ENCODE data around the gene MLST8. TPM values are rescaled to one million over a fixed set of nuclear protein-coding genes. Genes with fewer than 3 reads are reported as not detected.

Gene MLST8
- total RNA-seq, 2 donors from 2014 or later = 31.2 to 68.9 TPM

DNA sequence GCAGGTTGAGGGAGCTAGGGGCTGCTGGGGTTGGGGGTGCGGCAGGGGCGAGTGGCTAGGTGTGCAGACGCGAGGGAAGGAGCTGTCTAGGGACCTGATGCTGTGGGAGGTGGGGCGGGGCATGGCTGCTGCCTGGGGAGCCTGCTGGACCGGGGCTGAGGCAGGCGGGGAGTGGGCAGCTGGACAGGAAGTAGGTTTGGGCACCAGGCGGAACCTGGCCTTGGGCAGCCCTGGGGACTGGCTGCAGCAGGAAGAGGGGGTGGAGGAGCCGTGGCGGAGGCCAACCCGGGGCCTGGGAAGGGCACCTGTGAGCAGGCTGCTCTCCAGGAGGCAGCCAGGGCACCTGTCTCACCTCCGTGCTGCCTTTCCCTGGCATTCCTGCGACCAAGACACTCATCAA is 25.1 kb downstream of the MLST8 start:
- no peak overlapping the region for H3K4me3 Mint-ChIP-seq
- no peak overlapping the region for H3K27ac Mint-ChIP-seq
- DNase-seq (ENCODE audit: low spot score) = no peak
- H3K4me1 Mint-ChIP-seq (ENCODE audit: low read depth in 2 of 2) = peaks cover 5 to 8% of the 10 kb centered on the region in 2 donors
- H3K36me3 Mint-ChIP-seq = no peaks in the 10 kb centered on the region
- no peaks in the 10 kb centered on the region for H3K9me3 Mint-ChIP-seq
- no peak for ATAC-seq
- H3K27me3 Mint-ChIP-seq = peaks cover 0 to 1% of the 10 kb centered on the region in 2 donors

DNA sequence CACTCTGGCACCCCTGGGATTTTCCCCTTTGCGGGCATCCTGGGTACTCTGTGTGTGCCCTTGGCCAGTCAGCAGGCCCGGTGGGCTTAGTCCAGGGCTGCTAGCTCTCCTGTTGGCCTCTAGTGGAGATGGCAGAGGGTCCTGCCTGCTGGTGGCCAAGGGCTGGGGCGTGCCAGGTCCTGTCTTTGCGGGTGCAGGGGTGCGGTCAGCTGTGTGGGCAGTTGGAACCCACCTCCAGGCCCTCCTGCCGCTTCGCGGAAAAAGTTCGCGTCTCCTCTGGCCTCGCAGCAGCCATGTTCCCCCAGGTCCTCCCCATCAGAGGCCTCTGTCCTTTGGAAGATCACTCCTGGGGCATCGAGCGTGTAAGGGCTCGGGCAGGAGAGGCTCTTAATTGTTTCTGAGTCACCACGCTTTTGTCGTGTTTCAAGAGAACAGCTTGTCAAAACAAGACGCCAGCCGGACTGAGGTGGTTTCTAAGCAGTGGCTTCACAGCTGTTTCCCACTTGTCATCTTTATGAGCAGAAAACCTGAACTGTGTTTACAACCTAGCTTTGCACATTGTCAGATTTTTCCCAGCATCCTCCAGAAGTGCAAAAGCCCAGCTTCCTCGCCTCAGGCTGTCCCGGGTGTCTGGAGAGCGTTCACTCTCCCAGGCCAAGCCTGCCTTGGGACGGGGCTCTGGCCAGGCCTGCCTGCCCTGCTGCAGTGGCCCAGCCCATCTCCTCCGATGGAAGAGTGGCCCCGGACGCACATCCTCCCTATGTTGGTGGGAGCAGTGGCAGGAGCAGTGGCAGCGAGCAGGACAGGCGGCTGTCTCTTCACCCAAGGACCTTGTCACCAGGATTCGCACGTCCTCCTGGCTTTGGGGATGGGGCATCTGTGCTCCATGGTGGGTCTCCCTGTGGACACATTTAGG is 26.0 kb downstream of the MLST8 start:
- Mint-ChIP-seq H3K27ac (no peak overlapping the region), H3K4me1 (ENCODE audit: low read depth in 2 of 2) (peaks cover under 1 to 4% of the 10 kb centered on the region in 2 donors), H3K36me3 (no peaks in the 10 kb centered on the region), H3K27me3 (peaks cover 0 to 2% of the 10 kb centered on the region in 2 donors), H3K9me3 (no peaks in the 10 kb centered on the region), H3K4me3 (no peak overlapping the region)
- ATAC-seq = no peak
- no peak for DNase-seq (ENCODE audit: low spot score)

DNA sequence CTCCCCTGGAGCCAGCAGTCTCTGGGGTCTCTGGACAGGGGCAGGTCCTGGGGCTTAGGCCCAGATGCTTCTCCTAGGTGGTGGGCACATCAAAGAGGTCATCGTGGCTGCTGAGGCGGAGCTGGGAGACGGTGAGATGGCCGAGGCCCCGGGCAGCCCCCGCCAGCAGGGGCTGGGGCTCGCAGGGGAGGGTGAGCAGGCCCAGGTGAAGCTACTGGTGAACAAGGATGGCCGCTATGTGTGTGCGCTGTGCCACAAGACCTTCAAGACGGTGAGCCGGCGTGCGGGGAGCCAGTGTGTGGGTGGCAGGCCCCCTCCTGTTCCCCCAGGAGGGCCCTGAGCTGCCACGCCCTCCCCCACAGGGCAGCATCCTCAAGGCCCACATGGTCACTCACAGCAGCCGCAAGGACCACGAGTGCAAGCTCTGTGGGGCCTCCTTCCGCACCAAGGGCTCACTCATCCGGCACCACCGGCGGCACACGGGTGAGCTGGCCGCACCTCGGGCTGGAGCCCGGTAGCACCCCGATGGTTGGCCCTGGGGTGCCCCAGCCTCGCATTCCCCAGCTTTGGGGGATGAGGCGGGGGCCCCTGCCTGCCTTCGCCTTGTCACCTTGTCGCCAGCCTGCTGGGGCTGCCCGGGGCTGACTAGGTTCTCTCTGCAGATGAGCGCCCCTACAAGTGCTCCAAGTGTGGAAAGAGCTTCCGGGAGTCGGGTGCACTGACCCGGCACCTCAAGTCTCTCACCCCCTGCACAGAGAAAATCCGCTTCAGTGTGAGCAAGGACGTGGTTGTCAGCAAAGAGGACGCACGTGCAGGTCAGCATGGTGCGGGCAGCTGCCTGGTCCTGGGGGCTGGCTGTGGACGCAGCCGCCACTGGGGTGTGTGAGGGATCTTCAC is 27.1 kb downstream of the MLST8 start:
- H3K9me3 Mint-ChIP-seq = no peaks in the 10 kb centered on the region
- H3K27me3 Mint-ChIP-seq = peaks cover 0 to 2% of the 10 kb centered on the region in 2 donors
- DNase-seq (ENCODE audit: low spot score) (no peak), ATAC-seq (no peak)
- no peaks in the 10 kb centered on the region for H3K36me3 Mint-ChIP-seq
- H3K4me3 Mint-ChIP-seq = no peak overlapping the region
- H3K4me1 Mint-ChIP-seq (ENCODE audit: low read depth in 2 of 2) = no peaks in the 10 kb centered on the region
- H3K27ac Mint-ChIP-seq = no peak overlapping the region

DNA sequence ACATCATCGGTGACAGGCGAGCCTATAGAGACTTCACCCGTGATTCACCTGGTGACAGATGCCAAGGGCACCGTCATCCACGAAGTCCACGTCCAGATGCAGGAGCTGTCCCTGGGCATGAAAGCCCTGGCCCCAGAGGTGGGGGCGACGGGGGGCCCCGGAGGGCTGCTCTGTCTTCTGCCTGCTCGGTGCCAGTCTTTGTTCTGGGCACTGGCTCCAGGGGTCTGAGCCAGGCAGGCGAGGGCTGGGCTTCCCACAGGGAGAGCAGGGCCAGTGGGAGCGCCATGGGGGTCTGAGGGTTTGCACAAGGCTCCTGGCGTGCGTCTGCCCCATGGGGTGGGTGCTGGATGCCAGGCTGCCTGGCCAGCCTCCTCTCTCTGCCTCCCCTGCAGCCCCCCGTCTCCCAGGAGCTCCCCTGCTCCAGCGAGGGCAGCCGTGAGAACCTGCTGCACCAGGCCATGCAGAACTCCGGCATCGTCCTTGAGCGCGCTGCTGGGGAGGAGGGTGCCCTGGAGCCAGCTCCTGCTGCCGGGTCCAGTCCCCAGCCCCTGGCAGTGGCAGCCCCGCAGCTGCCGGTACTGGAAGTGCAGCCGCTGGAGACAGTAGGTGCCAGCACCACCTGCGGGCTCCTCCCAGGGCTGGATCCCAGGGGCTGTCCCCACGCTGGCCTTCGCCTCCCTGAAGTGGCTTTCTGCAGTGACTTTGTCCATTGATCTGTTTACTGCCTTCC is 28.0 kb downstream of the MLST8 start:
- H3K27me3 Mint-ChIP-seq = peaks cover 0 to 2% of the 10 kb centered on the region in 2 donors
- H3K9me3 Mint-ChIP-seq = no peaks in the 10 kb centered on the region
- no peaks in the 10 kb centered on the region for H3K4me1 Mint-ChIP-seq (ENCODE audit: low read depth in 2 of 2)

DNA sequence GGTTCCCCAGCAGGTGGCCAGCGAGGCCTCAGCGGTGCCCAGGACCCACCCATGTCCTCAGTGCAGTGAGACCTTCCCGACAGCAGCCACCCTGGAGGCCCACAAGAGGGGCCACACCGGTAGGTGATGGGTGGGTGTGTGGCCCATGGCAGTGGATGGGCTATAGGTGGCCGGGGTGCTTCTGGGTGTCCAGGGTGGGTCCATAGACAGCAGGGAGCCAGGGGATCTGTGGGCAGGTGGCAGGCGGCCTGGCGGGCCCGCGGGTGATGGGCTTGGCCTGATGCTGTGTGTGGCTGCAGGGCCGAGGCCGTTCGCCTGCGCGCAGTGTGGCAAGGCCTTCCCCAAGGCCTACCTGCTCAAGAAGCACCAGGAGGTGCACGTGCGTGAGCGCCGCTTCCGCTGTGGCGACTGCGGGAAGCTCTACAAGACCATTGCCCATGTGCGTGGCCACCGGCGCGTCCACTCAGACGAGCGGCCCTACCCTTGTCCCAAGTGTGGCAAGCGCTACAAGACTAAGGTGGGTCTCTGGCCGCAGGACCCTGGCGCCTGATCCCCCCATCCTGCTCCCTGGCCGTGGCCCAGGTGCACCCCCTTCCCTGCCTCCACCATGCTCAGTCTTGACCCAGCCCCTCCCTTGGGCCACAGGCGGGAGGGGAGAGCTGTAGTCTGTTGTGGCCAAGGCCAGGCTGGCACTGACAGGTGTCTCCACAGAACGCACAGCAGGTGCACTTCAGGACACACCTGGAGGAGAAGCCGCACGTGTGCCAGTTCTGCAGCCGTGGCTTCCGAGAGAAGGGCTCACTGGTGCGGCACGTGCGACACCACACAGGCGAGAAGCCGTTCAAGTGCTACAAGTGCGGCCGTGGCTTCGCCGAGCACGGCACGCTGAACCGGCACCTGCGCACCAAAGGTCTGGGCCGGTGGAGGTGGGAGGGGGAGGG is 28.9 kb downstream of the MLST8 start:
- no peaks in the 10 kb centered on the region for H3K9me3 Mint-ChIP-seq
- no peak overlapping the region for H3K27ac Mint-ChIP-seq
- no peaks in the 10 kb centered on the region for H3K4me1 Mint-ChIP-seq (ENCODE audit: low read depth in 2 of 2)
- H3K4me3 Mint-ChIP-seq = no peak overlapping the region
- ATAC-seq (no peak), DNase-seq (ENCODE audit: low spot score) (no peak)
- H3K36me3 Mint-ChIP-seq = no peaks in the 10 kb centered on the region
- peaks cover 0 to 2% of the 10 kb centered on the region in 2 donors for H3K27me3 Mint-ChIP-seq

More for the DNA sequence above, 28.0 kb downstream of the MLST8 start:
- no peak overlapping the region for H3K4me3 Mint-ChIP-seq
- no peak for ATAC-seq
- H3K27ac Mint-ChIP-seq = no peak overlapping the region
- no peaks in the 10 kb centered on the region for H3K36me3 Mint-ChIP-seq
- DNase-seq (ENCODE audit: low spot score) = no peak

DNA sequence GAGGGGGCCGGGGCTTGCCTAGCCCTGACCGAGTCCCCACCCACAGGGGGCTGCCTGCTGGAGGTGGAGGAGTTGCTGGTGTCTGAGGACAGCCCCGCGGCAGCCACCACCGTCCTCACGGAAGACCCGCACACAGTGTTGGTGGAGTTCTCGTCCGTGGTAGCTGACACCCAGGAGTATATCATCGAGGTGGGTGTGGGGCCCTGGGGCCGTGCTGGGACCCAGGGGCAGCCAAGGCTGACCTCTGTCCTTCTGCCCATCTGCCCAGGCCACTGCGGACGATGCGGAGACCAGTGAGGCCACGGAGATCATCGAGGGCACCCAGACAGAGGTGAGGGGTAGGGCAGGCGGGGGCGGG is 29.5 kb downstream of the MLST8 start:
- Mint-ChIP-seq H3K4me1 (ENCODE audit: low read depth in 2 of 2) (no peaks in the 10 kb centered on the region), H3K4me3 (no peak overlapping the region), H3K36me3 (no peaks in the 10 kb centered on the region), H3K27ac (no peak overlapping the region), H3K27me3 (peaks cover 0 to 2% of the 10 kb centered on the region in 2 donors), H3K9me3 (no peaks in the 10 kb centered on the region)
- ATAC-seq (no peak), DNase-seq (ENCODE audit: low spot score) (no peak)

DNA sequence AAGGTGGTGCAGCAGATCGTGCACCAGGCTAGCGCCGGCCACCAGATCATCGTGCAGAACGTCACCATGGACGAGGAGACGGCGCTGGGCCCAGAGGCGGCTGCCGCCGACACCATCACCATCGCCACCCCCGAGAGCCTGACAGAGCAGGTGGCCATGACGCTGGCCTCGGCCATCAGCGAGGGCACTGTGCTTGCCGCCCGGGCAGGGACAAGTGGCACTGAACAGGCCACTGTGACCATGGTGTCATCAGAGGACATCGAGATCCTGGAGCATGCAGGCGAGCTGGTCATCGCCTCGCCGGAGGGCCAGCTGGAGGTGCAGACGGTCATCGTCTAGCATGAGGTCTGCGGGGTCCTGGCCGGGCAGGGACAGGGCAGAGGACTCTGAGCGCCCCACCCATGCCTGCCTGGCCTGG is 30.0 kb downstream of the MLST8 start:
- Mint-ChIP-seq H3K27ac (no peak overlapping the region), H3K4me3 (no peak overlapping the region), H3K27me3 (peaks cover 0 to 2% of the 10 kb centered on the region in 2 donors), H3K36me3 (no peaks in the 10 kb centered on the region), H3K9me3 (no peaks in the 10 kb centered on the region), H3K4me1 (ENCODE audit: low read depth in 2 of 2) (no peaks in the 10 kb centered on the region)
- no peak for DNase-seq (ENCODE audit: low spot score)
- no peak for ATAC-seq

DNA sequence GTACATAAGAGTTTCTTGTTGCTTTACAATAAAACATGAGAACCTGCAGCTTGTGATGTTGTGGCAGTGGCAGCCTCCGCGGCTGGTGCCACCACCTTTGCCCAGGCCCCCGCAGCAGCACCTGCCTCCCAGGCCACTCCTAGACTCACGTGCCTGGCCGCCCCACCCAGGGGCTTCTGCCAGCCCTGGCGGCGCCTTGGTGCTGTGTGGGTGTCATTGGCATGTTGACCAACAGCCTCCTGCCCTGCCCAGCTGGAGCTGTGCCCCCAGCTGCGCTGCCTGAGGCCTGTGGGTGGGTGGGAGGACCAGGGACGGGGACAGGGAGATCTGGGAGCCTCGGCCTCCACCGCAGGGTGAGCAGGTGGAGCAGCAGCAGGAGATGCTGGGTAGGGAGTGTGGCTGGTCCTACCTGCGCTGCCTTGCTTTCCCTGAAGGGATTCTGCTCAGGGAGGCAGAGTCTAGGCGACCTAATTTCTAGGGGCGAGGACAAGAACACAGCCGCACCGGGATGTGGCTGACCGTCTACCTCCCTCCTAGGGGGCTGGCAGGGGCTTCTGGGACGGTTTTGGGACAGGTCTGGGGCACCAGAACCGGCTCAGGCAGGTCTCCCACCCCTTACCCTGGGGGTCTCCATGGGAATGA is 30.6 kb downstream of the MLST8 start:
- Mint-ChIP-seq H3K27me3 (peaks cover 0 to 2% of the 10 kb centered on the region in 2 donors), H3K36me3 (no peaks in the 10 kb centered on the region), H3K4me3 (no peak overlapping the region), H3K4me1 (ENCODE audit: low read depth in 2 of 2) (no peaks in the 10 kb centered on the region), H3K9me3 (no peaks in the 10 kb centered on the region), H3K27ac (no peak overlapping the region)
- no peak for ATAC-seq
- DNase-seq (ENCODE audit: low spot score) = no peak

DNA sequence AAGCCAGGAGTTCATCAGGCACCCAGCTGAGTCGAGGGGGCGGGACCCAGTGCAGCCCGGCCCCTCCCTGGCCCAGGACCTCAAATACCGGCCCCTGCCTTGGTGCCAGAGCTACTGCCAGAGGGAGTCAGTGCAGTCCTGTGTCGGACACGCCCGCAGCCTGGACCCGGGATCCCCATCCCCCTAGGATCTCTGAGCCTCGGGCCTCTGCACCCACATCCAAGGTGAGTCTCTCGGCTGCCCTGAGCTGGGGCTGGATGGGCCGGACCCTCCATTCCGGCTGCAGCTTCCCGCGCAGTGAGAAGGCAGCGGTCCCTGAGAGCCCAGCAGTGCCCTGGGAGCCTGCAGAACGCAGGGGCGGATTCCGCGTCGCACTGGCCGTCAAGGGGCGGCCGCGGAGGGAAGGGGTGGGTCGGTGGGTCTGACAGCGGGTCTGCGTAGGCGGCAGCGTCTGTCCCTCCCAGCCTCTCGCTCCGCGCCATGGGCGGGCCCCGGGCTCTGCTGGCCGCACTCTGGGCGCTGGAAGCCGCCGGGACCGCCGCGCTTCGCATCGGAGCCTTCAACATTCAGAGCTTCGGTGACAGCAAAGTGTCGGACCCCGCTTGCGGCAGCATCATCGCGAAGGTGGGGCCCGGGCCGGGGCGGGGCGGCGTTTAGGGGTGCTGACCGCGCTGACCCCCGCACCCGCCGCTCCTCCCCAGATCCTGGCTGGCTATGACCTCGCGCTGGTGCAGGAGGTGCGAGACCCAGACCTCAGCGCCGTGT is 31.3 kb downstream of the MLST8 start, which contains the start of gene DNASE1L2:
DNASE1L2 (plus strand) TSS at position 108 of the 765 bp plus-strand sequence; CDS start at position 481, 373 bp downstream.
- H3K27me3 Mint-ChIP-seq = peaks cover 0 to 2% of the 10 kb centered on the region in 2 donors
- no peaks in the 10 kb centered on the region for H3K4me1 Mint-ChIP-seq (ENCODE audit: low read depth in 2 of 2)
- DNase-seq (ENCODE audit: low spot score) = no peak
- no peak for ATAC-seq
- H3K9me3 Mint-ChIP-seq = no peaks in the 10 kb centered on the region
- no peak within 1 kb of the TSS for H3K4me3 Mint-ChIP-seq
- no peak within 1 kb of the TSS for H3K27ac Mint-ChIP-seq
- H3K36me3 Mint-ChIP-seq = no peaks in the 10 kb centered on the region

DNA sequence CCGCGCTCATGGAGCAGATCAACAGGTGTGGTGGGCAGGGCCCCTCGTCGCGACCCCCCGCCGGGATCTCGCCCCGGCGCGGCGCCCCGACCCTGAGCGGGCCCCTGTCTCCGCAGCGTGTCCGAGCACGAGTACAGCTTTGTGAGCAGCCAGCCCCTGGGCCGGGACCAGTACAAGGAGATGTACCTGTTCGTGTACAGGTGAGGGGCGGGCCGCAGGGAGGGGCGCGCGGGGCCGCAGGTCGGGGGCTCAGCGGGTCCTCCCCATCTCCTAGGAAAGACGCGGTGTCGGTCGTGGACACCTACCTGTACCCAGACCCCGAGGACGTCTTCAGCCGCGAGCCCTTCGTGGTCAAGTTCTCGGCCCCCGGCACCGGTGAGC is 31.8 kb downstream of the MLST8 start:
- DNase-seq (ENCODE audit: low spot score) (no peak), ATAC-seq (no peak)
- Mint-ChIP-seq H3K36me3 (no peaks in the 10 kb centered on the region), H3K4me1 (ENCODE audit: low read depth in 2 of 2) (no peaks in the 10 kb centered on the region), H3K27me3 (peaks cover 0 to 2% of the 10 kb centered on the region in 2 donors), H3K4me3 (no peak overlapping the region), H3K27ac (no peak overlapping the region), H3K9me3 (no peaks in the 10 kb centered on the region)

DNA sequence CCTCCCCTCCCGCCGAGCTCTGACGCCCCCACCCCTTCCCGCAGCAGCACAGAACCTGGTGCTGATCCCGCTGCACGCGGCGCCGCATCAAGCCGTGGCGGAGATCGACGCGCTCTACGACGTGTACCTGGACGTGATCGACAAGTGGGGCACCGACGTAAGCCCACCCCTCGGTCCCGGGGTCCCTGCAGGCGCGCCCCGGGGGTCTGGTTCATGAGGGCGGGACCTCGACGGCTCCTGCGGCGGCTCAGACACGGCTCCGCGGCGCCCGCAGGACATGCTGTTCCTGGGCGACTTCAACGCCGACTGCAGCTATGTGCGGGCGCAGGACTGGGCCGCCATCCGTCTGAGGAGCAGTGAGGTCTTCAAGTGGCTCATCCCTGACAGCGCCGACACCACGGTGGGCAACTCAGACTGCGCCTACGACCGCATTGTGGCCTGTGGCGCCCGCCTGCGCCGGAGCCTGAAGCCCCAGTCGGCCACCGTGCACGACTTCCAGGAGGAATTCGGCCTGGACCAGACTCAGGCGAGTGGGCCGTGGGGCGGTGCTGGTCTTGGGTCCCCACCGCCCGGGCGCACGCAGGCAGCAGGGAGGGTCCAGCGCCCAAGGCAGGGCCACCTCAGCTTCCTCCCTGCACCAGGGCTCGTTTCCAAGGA is 32.4 kb downstream of the MLST8 start:
- H3K36me3 Mint-ChIP-seq = no peaks in the 10 kb centered on the region
- no peaks in the 10 kb centered on the region for H3K9me3 Mint-ChIP-seq
- no peak overlapping the region for H3K4me3 Mint-ChIP-seq
- no peak for DNase-seq (ENCODE audit: low spot score)
- no peak for ATAC-seq
- no peak overlapping the region for H3K27ac Mint-ChIP-seq
- H3K27me3 Mint-ChIP-seq = peaks cover 0 to 2% of the 10 kb centered on the region in 2 donors
- peaks cover 0 to 2% of the 10 kb centered on the region in 2 donors for H3K4me1 Mint-ChIP-seq (ENCODE audit: low read depth in 2 of 2)

Measured in natural killer cell treated with Interleukin-12 subunit alpha and Interleukin-12 subunit beta and Interleukin-15 and Interleukin-18, amount 100 ng/mL, for 72 hours (primary cell).